Measurements from ENCODE around the gene APOD.
"Not testable (repeated sequence)": the region's sequence is repeated elsewhere in the genome, so short reads cannot be mapped to it uniquely, and the experiment has no call there.

The APOD gene

GRCh38 chr3:195617784-195618659, 34.3 kb upstream of the APOD start:
- DNase-seq = not testable (repeated sequence)

DNA sequence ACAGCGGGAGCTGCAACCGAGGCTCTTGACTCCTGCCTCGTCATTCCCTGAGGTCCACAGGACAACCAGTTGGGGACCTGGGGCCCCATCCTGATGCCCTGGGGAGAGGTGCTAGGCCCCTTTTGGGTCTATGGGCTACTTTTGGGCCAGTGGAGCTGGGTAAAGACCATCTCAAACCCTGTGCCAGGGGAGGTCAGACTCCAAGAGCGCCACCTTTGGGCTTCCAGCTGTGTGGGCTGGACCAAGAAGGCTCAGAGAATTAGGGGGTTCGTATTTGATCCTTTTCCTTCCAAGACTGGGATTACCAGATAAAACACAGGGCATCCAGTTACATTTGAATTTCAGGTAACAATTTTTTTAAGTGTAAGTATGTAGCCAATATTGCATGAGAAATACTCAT, 33.4 kb upstream of the APOD start:
- DNase-seq = not testable (repeated sequence)

GRCh38 chr3:195616681-195617080, 32.9 kb upstream of the APOD start:
- no peak for DNase-seq

DNA sequence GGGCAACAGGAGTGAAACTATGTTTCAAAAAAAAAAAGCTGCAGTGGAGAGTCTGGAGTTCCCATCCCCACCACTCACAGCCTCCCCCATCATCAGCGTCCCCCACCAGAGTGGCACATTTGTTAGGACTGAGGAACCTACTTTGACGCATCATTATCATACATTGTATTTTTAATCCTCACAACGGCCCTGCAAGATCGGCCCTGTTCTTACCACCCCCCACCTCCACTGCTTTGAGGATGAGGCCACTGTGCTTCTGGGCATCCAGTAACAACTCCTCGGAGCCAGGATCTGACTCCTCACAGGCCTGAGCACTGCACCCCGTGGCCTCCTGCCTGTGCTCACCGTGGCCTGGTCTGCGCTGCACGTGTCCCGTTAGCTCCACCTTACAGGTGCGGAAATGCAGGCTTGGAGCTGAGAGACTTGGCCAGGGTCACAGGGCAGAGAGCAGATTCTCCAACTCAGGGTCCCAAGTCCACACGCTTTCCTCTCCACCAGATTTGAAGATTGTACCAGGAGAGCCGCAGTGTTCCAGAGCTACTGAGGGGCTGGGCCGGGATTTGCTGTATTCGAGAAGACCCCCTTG, 32.3 kb upstream of the APOD start:
- DNase-seq = not testable (repeated sequence)

DNA sequence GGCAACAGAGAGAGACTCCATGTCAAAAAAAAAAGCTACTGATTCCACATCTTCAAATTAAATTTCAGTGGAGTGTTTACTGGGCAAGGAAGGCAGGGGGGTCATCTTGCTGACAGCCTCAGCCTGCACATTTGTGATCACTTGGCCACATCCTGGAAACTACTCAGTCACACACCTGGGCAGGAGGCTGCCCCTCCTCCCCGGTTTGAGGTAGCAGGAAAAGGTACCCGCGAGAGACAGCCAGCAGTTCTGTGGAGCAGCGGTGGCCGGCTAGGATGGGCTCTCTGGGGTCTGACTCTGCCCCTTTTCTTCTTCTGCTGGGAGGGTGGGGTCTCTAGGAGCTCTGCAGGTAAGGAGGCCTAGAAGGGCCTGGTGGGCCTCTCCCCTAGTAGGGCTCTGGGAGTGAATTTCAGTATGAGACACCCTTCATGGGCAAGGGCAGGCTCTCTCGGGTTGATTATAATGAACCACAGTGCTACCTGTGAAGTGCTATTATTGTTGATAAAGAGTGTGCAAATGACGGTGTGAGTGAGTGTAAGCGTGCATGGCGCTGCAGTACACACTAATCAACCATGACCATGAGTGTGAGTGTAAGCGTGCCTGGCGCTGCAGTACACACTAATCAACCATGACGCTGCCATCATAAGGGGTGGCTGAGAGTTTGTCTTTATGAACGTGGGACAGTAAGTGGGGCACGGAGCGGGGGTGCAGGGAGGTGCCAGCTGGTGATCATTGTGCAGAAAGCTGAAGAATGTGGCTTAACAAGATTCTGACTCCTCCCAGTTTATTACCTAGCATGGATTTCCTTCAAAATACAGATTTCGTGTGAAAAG, 31.1 kb upstream of the APOD start:
- peak in 1 of 5 experiments; percentile 58 for DNase-seq

GRCh38 chr3:195613468-195614069, 29.8 kb upstream of the APOD start:
- no peak for DNase-seq

GRCh38 chr3:195612075-195612800, 28.5 kb upstream of the APOD start:
- no peak for DNase-seq

DNA sequence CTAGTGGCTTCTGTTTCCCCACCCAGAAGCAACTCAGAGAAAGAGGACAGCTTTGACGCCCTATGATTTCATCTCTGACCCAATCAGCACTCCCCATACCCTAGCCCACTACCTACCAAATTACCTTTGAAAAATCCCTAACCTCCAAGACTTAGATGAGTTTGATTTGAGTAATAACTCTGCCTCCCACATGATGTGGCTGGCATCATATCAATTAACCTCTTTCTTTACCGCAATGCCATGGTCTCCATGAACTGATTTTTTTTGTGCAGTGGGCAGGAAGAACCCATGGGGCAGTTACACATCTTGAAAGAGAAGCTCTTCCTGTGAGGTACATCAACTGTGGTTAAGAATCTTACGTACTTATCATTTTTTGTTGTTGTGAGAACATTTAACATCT, 25.5 kb upstream of the APOD start:
- DNase-seq = peak in 3 of 5 experiments; percentile 15 to 96 (median 75)

- not testable (repeated sequence) for DNase-seq
Observed at GRCh38 chr3:195601785-195602184, 18.0 kb upstream of the APOD start.

DNA sequence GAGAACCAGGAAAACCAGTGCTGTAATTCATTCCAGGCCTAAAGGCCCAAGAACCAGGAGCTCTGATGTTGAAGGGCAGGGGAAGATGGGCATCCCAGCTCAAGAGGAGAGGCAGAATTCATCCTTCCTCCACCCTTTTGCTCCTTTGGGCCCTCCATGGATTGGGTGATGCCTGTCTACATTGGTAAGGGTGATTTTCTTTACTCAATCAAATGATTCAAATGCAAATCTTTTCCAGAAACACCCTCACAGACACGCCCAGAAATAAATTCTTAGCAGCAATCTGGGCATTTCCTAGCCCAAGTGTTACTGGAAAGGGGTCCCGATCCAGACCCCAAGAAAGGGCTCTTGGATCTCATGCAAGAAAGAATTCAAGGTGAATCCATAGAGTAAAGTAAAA, 17.6 kb upstream of the APOD start:
- no peak for DNase-seq

DNA sequence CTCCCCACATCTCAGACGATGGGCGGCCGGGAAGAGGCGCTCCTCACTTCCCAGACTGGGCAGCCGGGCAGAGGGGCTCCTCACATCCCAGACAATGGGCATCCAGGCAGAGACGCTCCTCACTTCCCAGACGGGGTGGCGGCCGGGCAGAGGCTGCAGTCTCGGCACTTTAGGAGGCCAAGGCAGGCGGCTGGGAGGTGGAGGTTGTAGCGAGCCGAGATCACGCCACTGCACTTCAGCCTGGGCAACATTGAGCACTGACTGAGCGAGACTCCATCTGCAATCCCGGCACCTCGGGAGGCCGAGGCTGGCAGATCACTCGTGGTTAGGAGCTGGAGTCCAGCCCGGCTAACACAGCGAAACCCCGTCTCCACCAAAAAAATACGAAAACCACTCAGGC, 16.2 kb upstream of the APOD start:
- DNase-seq = not testable (repeated sequence)

DNA sequence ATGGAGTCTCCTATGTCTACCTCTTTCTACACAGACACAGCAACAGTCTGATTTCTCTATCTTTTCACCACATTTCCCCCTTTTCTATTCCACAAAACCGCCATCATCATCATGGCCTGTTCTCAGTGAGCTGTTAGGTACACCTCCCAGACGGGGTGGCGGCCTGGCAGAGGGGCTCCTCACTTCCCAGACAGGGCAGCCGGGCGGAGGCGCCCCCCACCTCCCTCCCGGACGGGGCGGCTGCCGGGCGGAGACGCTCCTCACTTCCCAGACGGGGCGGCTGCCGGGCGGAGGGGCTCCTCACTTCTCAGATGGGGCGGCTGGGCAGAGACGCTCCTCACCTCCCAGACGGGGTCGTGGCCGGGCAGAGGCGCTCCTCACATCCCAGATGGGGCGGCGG, 15.8 kb upstream of the APOD start:
- DNase-seq = not testable (repeated sequence)

GRCh38 chr3:195597848-195598247, 14.1 kb upstream of the APOD start:
- DNase-seq = no peak

DNA sequence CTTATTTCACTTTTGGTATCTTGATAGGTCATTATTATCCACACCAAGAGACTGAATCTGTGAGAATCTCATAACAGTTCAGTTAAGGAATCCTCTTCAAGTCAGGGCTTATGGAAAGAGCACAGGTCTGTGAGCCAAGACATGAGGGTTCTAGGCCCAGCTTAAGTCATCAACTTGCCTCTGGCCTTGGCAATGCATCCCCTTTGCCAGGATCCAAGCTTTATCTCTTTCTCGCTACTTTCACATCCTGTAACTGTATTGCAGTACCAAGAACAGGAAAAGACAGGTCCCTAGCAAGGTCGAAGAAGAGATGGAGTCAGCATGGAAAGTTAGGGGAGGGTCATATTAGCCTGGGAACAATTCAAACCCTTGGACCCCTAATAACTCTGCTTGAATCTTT, 13.5 kb upstream of the APOD start:
- no peak for DNase-seq

DNA sequence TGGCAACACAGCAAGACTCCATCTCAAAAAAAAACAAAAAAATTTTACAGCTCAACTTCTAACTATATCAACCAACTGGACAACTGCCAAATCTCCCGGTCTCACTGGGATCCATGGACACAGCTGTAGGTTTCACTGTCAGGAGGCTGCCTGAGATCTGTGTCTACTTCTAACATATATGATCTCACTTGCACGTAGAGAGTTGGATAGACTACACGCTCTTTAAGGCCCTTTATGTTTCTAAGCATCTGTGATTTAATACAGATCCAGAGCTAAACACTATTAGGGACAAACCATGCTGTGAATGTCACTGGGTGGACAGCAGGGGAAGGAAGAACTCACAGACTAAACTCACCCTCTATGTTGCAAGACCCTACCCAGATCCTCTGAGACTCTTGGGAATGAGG, 13.0 kb upstream of the APOD start:
- DNase-seq = no peak

- no peak for DNase-seq
Observed at GRCh38 chr3:195595785-195596531, 12.2 kb upstream of the APOD start.

- DNase-seq = no peak
Observed at GRCh38 chr3:195591852-195592251, 8.1 kb upstream of the APOD start.

DNA sequence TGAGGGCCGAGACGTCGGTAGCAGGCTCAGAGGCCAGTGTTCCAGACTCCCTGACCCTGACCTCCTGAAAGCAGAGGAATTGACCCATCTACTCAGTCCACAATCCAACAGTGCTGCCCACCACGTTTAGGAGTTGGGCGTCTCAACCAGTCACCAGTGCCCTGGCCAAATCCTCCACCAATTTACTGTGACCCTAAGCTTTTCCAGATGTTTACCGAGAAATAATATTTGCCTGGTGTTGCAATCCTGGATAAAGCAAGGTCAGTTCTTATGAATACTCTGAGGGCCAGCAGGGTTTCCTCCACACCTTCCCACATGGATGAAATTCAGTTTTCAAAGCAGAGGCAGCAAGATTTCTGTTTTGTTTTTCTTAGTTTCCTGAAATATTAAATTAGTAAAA, 7.5 kb upstream of the APOD start:
- DNase-seq = no peak

DNA sequence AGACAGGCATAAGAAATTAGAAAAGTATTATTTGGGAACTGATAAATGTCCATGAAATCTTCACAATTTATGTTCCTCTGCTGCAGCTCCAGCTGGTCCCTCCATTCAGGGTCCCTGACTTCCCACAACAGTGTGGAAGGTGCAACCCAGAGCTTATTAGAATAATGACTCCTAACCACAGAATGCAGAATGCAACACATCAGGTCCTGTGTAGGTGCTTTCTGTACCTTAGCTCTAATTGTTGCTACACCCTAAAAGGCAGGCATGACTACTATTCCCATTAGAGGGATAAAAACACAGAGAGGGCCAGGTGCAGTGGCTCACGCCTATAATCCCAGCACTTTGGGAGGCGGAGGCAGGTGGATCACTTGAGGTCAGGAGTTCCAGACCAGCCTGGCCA, 6.6 kb upstream of the APOD start:
- not testable (repeated sequence) for DNase-seq

DNA sequence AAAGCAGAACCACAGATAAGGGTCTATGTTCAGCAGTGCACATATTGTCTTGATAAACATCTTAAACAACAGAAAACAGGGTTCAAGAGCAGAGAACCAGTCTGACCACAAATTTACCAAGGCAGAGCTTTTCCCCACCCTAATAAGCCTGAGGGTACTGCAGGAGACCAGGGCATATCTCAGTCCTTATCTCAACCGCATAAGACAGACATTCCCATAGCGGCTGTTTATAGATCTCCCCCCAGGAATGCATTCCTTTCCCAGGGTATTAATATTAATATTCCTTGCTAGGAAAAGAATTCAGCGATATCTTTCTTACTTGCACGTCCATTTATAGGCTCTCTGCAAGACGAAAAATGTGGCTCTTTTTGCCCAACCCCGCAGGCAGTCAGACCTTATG, 6.1 kb upstream of the APOD start:
- not testable (repeated sequence) for DNase-seq

- DNase-seq = peak in 1 of 5 experiments; percentile 20
Observed at GRCh38 chr3:195587824-195588223, 4.1 kb upstream of the APOD start.
